ENCODE measurements around the gene PLXNA1. TPM values are rescaled to one million over a fixed set of nuclear protein-coding genes. Genes with fewer than 3 reads are reported as not detected.
A peak's percentile ranks its signal among the peaks of the same experiment; 100 is the strongest.

The PLXNA1 gene
- total RNA-seq, 1 donor from 2014 or later: 34.7 TPM

GRCh38 chr3:126976906-126977305 lies 6.0 kb upstream of the PLXNA1 start:
- Mint-ChIP-seq H3K9me3 (peaks cover 18% of the 10 kb centered on the region), H3K4me1 (peaks cover 6% of the 10 kb centered on the region), H3K27ac (no peak overlapping the region), H3K27me3 (ENCODE audit: insufficient read depth, low read depth) (peaks cover 8% of the 10 kb centered on the region), H3K4me3 (no peak overlapping the region), H3K36me3 (no peaks in the 10 kb centered on the region)
- no peak overlapping the region for H3K9ac ChIP-seq
- no peak overlapping the region for H3K4me3 ChIP-seq
- H3K9me3 ChIP-seq (ENCODE audit: low read depth): no peaks in the 10 kb centered on the region
- TF ChIP-seq EZH2phosphoT487 (IDR thresholded peaks at IDR 0.05) (no peak), CTCF (IDR thresholded peaks at IDR 0.05) (no peak), EZH2 (IDR thresholded peaks at IDR 0.05) (no peak)
- peaks cover 3% of the 10 kb centered on the region for H3K4me1 ChIP-seq
- H2AFZ ChIP-seq (replicated peaks): no peak overlapping the region
- no peaks in the 10 kb centered on the region for H3K36me3 ChIP-seq
- no peaks in the 10 kb centered on the region for H3F3A ChIP-seq (ENCODE audit: low read depth)
- H4K20me1 ChIP-seq (ENCODE audit: low read depth): no peaks in the 10 kb centered on the region
- H3K27ac ChIP-seq: no peak overlapping the region
- no peaks in the 10 kb centered on the region for H3K79me2 ChIP-seq (ENCODE audit: low read depth)
- H3K4me2 ChIP-seq: no peak overlapping the region
- H3K27me3 ChIP-seq: peaks cover 9% of the 10 kb centered on the region
- DNase-seq (ENCODE audit: low spot score): no peak

GRCh38 chr3:126977821-126978220 lies 5.1 kb upstream of the PLXNA1 start:
- H3K9ac ChIP-seq: no peak overlapping the region
- peak overlapping the region; percentile 66 for H3K27ac Mint-ChIP-seq
- no peaks in the 10 kb centered on the region for H3F3A ChIP-seq (ENCODE audit: low read depth)
- H3K9me3 Mint-ChIP-seq: peaks cover 18% of the 10 kb centered on the region
- H3K4me1 Mint-ChIP-seq: peaks cover 4% of the 10 kb centered on the region
- H3K4me2 ChIP-seq: no peak overlapping the region
- H3K36me3 Mint-ChIP-seq: no peaks in the 10 kb centered on the region
- H3K4me3 Mint-ChIP-seq: no peak overlapping the region
- no peaks in the 10 kb centered on the region for H3K79me2 ChIP-seq (ENCODE audit: low read depth)
- no peaks in the 10 kb centered on the region for H4K20me1 ChIP-seq (ENCODE audit: low read depth)
- H3K9me3 ChIP-seq (ENCODE audit: low read depth): no peaks in the 10 kb centered on the region
- H3K4me3 ChIP-seq: no peak overlapping the region
- no peaks in the 10 kb centered on the region for H3K36me3 ChIP-seq
- TF ChIP-seq CTCF (IDR thresholded peaks at IDR 0.05) (no peak), EZH2 (IDR thresholded peaks at IDR 0.05) (no peak), EZH2phosphoT487 (IDR thresholded peaks at IDR 0.05) (no peak)
- H3K27ac ChIP-seq: no peak overlapping the region
- peaks cover 10% of the 10 kb centered on the region for H3K27me3 Mint-ChIP-seq (ENCODE audit: insufficient read depth, low read depth)
- DNase-seq (ENCODE audit: low spot score): no peak
- no peaks in the 10 kb centered on the region for H3K4me1 ChIP-seq
- H3K27me3 ChIP-seq: peaks cover 14% of the 10 kb centered on the region
- H2AFZ ChIP-seq (replicated peaks): no peak overlapping the region

GRCh38 chr3:126978291-126978690 lies 4.6 kb upstream of the PLXNA1 start:
- H3K27me3 Mint-ChIP-seq (ENCODE audit: insufficient read depth, low read depth): peaks cover 10% of the 10 kb centered on the region
- Histone ChIP-seq H3K36me3 (no peaks in the 10 kb centered on the region), H3K4me3 (no peak overlapping the region), H4K20me1 (ENCODE audit: low read depth) (no peaks in the 10 kb centered on the region), H2AFZ (replicated peaks) (no peak overlapping the region), H3K9ac (no peak overlapping the region), H3K4me2 (no peak overlapping the region), H3K9me3 (ENCODE audit: low read depth) (no peaks in the 10 kb centered on the region), H3K4me1 (no peaks in the 10 kb centered on the region), H3K27me3 (peaks cover 14% of the 10 kb centered on the region), H3K79me2 (ENCODE audit: low read depth) (no peaks in the 10 kb centered on the region), H3K27ac (no peak overlapping the region), H3F3A (ENCODE audit: low read depth) (no peaks in the 10 kb centered on the region)
- peaks cover 4% of the 10 kb centered on the region for H3K4me1 Mint-ChIP-seq
- H3K27ac Mint-ChIP-seq: peak overlapping the region; percentile 91
- peak overlapping the region; percentile 1 for H3K4me3 Mint-ChIP-seq
- H3K9me3 Mint-ChIP-seq: peaks cover 18% of the 10 kb centered on the region
- DNase-seq (ENCODE audit: low spot score): no peak
- TF ChIP-seq EZH2 (IDR thresholded peaks at IDR 0.05) (no peak), EZH2phosphoT487 (IDR thresholded peaks at IDR 0.05) (no peak), CTCF (IDR thresholded peaks at IDR 0.05) (no peak)
- no peaks in the 10 kb centered on the region for H3K36me3 Mint-ChIP-seq

All from neural progenitor cell (in vitro differentiated cells).